ENCODE results near the gene TMEM150A. TPM values are rescaled to one million over a fixed set of nuclear protein-coding genes. Genes with fewer than 3 reads are reported as not detected.
A peak's percentile ranks its signal among the peaks of the same experiment; 100 is the strongest.

The TMEM150A gene
- total and polyA plus RNA-seq, 2 of the 4 experiments (the other 2 are of a cell fraction), result 4.8 to 16.3 TPM

DNA sequence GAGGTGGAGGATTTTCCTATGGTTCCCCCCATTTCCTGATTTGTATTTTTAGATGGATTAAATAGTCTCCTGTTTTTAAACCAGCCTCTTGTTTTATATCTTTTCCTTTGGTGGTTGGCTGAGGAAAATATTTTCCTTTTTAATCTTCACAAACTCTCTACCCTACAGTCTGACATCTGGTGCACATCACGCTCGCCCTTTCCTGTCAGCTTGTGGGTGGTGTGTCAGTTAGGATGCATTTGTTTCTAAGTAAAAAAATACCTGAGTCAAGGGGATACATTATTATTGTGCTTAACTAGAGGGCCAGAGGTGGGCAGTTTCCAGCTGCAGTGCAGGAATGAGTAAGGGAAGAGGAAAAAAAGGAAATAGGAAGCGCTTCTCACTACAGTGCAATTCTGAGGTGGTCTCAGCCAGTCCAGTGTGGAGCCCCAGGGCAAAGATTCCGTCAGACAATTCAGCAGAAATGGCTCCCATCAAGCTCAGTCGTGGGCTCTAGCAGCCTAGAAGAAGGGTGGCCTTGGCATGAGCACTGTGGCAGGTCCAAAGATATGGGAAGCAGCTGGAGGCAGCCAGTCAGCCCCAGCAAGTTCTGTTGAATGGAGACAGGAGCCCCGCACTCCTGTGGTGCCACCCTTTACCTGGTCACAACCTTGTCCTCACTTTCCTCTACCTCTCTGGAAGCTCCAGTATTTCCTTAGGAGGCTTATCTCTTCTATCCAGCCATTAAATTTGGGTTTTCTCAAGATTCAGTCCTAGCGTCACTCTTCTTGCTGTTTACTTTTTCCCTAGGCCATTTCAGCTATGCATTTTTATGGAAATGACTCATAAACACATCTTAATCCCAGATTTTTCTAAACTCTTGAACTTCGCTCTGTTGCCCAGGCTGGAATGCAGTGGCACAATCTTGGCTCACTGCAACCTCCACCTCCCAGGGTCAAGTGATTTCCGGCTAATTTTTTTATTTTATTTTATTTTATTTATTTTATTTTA lies 47.0 kb upstream of the TMEM150A start:
- peak overlapping the region; percentile 100 for H3K27ac ChIP-seq (ENCODE audit: insufficient read depth, low read length)
- dilution Hi-C loops (cut with HindIII; ENCODE audit: low sequenced_read_pairs, unreplicated experiment), result no loop called here
- TF ChIP-seq MAZ (IDR thresholded peaks at IDR 0.05; ENCODE audit: borderline replicate concordance, low read depth, low read length) (no peak), POLR2A (IDR thresholded peaks at IDR 0.05; ENCODE audit: low read depth, low read length) (no peak), FOS (IDR thresholded peaks at IDR 0.05; ENCODE audit: low read depth, low read length) (peak; percentile 70), MXI1 (IDR thresholded peaks at IDR 0.05; ENCODE audit: borderline replicate concordance, low read depth, low read length) (no peak), SMC3 (IDR thresholded peaks at IDR 0.05; ENCODE audit: low read depth, low read length) (no peak), RFX5 (IDR thresholded peaks at IDR 0.05; ENCODE audit: low read depth, low read length) (no peak), RAD21 (IDR thresholded peaks at IDR 0.05; ENCODE audit: low read length) (no peak), NFE2L2 (IDR thresholded peaks at IDR 0.05; ENCODE audit: low read depth, low read length) (no peak), CEBPB (IDR thresholded peaks at IDR 0.05; ENCODE audit: low read depth, low read length) (peak; percentile 41; the same call in 1 of the 2 replicates), RCOR1 (IDR thresholded peaks at IDR 0.05; ENCODE audit: insufficient replicate concordance, low read length) (no peak)
- TF ChIP-seq, protein P1, sequence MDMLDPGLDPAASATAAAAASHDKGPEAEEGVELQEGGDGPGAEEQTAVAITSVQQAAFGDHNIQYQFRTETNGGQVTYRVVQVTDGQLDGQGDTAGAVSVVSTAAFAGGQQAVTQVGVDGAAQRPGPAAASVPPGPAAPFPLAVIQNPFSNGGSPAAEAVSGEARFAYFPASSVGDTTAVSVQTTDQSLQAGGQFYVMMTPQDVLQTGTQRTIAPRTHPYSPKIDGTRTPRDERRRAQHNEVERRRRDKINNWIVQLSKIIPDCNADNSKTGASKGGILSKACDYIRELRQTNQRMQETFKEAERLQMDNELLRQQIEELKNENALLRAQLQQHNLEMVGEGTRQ (IDR thresholded peaks at IDR 0.05; ENCODE audit: low read depth, low read length), result no peak
- TF ChIP-seq, protein P2, sequence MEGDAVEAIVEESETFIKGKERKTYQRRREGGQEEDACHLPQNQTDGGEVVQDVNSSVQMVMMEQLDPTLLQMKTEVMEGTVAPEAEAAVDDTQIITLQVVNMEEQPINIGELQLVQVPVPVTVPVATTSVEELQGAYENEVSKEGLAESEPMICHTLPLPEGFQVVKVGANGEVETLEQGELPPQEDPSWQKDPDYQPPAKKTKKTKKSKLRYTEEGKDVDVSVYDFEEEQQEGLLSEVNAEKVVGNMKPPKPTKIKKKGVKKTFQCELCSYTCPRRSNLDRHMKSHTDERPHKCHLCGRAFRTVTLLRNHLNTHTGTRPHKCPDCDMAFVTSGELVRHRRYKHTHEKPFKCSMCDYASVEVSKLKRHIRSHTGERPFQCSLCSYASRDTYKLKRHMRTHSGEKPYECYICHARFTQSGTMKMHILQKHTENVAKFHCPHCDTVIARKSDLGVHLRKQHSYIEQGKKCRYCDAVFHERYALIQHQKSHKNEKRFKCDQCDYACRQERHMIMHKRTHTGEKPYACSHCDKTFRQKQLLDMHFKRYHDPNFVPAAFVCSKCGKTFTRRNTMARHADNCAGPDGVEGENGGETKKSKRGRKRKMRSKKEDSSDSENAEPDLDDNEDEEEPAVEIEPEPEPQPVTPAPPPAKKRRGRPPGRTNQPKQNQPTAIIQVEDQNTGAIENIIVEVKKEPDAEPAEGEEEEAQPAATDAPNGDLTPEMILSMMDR (conservative IDR thresholded peaks at IDR 0.05; ENCODE audit: low read depth, low read length), result no peak

More for the DNA sequence above, 47.0 kb upstream of the TMEM150A start:
- Histone ChIP-seq H2AFZ (replicated peaks; ENCODE audit: low read length, poor library complexity) (peak overlapping the region; percentile 28), H4K5ac (ENCODE audit: low read depth, low read length) (peak overlapping the region; percentile 87), H4K20me1 (ENCODE audit: insufficient read depth, low read length) (peaks cover 14% of the 10 kb centered on the region), H2BK5ac (ENCODE audit: low read depth, low read length, poor library complexity, severe bottlenecking) (peak overlapping the region; percentile 96), H3K27me3 (ENCODE audit: control insufficient read depth, insufficient read depth, low read length) (no peaks in the 10 kb centered on the region), H3K4me2 (ENCODE audit: low read depth, low read length) (peak overlapping the region; percentile 76), H3K9me3 (ENCODE audit: control insufficient read depth, insufficient read depth, low read length) (no peaks in the 10 kb centered on the region), H2BK20ac (ENCODE audit: low read depth, low read length) (peak overlapping the region; percentile 91), H4K8ac (ENCODE audit: low read depth in 2 of 2, low read length in 2 of 2) (peak overlapping the region; percentile 67 to 83), H3K18ac (ENCODE audit: low read depth, low read length) (peak overlapping the region; percentile 91), H2AK5ac (ENCODE audit: low read depth, low read length) (peak overlapping the region; percentile 98), H3K36me3 (ENCODE audit: control insufficient read depth, insufficient read depth, low read length) (peaks cover 45% of the 10 kb centered on the region), H2BK120ac (ENCODE audit: low read depth, low read length) (peak overlapping the region; percentile 84), H3K9ac (ENCODE audit: low read depth, low read length) (peak overlapping the region; percentile 37; the same call in 1 of the 2 replicates), H3K9me1 (ENCODE audit: insufficient read depth, low read length) (peaks cover 21% of the 10 kb centered on the region), H3K14ac (replicated peaks; ENCODE audit: low read depth, low read length) (peak overlapping the region; percentile 91), H3K4me3 (ENCODE audit: insufficient read depth, low read depth, low read length) (no peak overlapping the region), H3K79me1 (ENCODE audit: low read depth in 1 of 2, low read length in 2 of 2) (peaks cover 11 to 24% of the 10 kb centered on the region in 2 experiments), H3K56ac (ENCODE audit: extremely low read depth, insufficient read depth, low read length) (peak overlapping the region; percentile 73), H3K23ac (ENCODE audit: low read depth, low read length) (peak overlapping the region; percentile 92), H2AK9ac (replicated peaks; ENCODE audit: low read depth, low read length, poor library complexity) (peak overlapping the region; percentile 43), H4K91ac (ENCODE audit: insufficient read depth, low read depth, low read length) (peak overlapping the region; percentile 94), H3K4ac (ENCODE audit: low read depth, low read length) (peak overlapping the region; percentile 97), H3K4me1 (ENCODE audit: control insufficient read depth, insufficient read depth, low read length) (peaks cover 27% of the 10 kb centered on the region), H2BK15ac (ENCODE audit: low read depth, low read length) (peak overlapping the region; percentile 86; the same call in 2 of the 3 replicates)
- in situ Hi-C loops (cut with MboI; ENCODE audit: low sequenced_read_pairs), result loop anchor here (5.0 kb wide), 1 partner anchor 58 kb away; no protein-coding TSS in a partner anchor
- POLR2A ChIA-PET (ENCODE audit: unreplicated experiment), result interaction anchor here (0.6 to 1.3 kb wide), 2 partner anchors 58 to 110 kb away, joined by 3 read pairs; no protein-coding TSS in a partner anchor
- 100% methylated on average over 1 of the region's 9 CpGs; no CpG with 5 or more reads in 1 of the 2 experiments for WGBS, 2 experiments (ENCODE audit: extremely low coverage in 2 of 2, insufficient read length in 1 of 2)
- intact Hi-C loops (cut with micrococcal nuclease), result no loop called here
- BruUV-seq (replicated peaks), result no TSS peak
- ATAC-seq (ENCODE audit: low read depth) (peak; percentile 53), DNase-seq (peak; percentile 79)
- CTCF ChIA-PET, result interaction anchor here (0.6 to 3.9 kb wide), 10 partner anchors 9 to 164 kb away, joined by 3 to 31 read pairs (median 3); partner anchors contain the start of gene C2orf68

Measured in IMR-90 (cell line).